ENCODE results near the gene CRTAC1. TPM values are rescaled to one million over a fixed set of nuclear protein-coding genes. Genes with fewer than 3 reads are reported as not detected.

Gene CRTAC1
- total and polyA plus RNA-seq, 10 of the 15 experiments (the other 5 are each of a cell fraction or from before 2014, with no cell fraction given), result 0.10 TPM; not detected in 9

DNA sequence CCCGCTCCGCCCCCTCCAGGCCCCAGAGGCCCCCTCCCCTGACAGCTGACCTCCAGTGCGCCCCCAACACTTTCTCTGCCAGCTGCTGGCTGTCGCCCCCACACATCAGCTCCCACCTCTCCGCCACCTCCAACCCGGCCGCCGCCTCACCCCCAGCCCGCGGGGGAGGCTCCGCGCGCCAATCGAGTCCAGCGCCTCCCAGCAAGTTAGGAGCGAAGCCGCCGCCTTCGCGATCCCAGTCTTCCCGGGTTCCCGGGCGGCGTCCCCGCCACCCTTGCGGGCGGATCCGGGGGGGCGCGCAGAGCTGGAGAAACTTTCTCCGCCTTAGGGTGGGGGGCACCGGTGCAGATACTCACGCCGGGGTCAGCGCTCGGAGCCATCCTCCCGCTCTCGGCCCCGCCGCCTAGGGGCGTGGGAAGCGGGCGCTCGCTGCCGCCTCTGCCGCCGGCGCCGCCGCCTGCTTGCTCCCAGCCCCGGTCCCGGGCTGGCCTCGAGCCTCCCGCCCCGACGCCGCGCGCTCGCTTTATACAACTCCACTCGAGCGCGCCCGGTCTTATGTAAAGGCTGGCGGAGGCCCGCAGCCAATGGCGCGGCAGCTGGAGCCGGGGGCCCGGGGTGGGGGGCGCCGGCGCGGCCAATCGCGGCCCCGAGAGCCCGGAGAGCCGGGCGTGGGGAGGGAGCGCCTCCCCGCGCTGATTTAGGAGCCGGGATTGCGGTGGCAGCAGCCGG, at the start of gene CRTAC1 (continued):
- no peak for TF ChIP-seq NFYA (IDR thresholded peaks at IDR 0.05; ENCODE audit: borderline replicate concordance, low read depth, low read length)
- TF ChIP-seq RFX5 (IDR thresholded peaks at IDR 0.05; ENCODE audit: low read depth, low read length), result no peak

DNA sequence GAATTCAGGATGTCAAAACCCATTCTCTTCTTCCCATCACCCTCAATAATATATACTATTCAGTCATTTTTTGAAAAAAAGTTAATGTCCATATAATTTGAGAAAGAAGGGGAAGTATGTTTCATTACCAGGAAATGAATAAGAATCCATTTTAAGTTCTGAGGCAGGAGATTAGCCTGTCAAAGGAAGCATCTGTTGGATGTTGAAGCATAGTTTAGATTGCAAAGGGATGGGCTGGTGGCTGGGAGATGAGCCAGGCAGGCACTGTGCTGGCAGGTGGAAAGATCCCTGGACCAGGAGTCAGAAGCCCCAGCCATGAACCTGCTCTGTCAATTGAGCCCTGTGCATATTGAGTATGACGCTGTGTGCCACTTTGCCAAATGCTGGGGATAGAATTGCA, 48.4 kb upstream of the CRTAC1 start:
- Histone ChIP-seq H3K9ac (ENCODE audit: control insufficient read depth, insufficient read depth, low read length) (no peak overlapping the region), H3K4me1 (ENCODE audit: control insufficient read depth, insufficient read depth, low read length) (no peaks in the 10 kb centered on the region), H3K27ac (ENCODE audit: control insufficient read depth, insufficient read depth) (no peak overlapping the region), H4K20me1 (ENCODE audit: control insufficient read depth, insufficient read depth) (no peaks in the 10 kb centered on the region), H2AFZ (ENCODE audit: control insufficient read depth, low read depth, low read length) (no peak overlapping the region), H3K9me3 (replicated peaks; ENCODE audit: control insufficient read depth, insufficient read depth, low read length) (no peaks in the 10 kb centered on the region), H3K4me3 (no peak overlapping the region), H3K27me3 (replicated peaks in 1 of 2; ENCODE audit: control insufficient read depth in 2 of 2, insufficient read depth in 2 of 2, low read length in 1 of 2) (no peaks in the 10 kb centered on the region), H3K4me2 (ENCODE audit: control insufficient read depth, insufficient read depth) (no peak overlapping the region), H3K79me2 (ENCODE audit: control insufficient read depth, insufficient read depth, low read length) (no peaks in the 10 kb centered on the region), H3K36me3 (ENCODE audit: control insufficient read depth in 2 of 2, insufficient read depth in 2 of 2, low read length in 1 of 2) (no peaks in the 10 kb centered on the region)
- ChIA-PET SMC1A (ENCODE audit: uncharacterized antibody, unreplicated experiment) (no interaction called here), CTCF (interaction anchor here (0.6 kb wide), 1 partner anchor 193 kb away, joined by 4 read pairs; no protein-coding TSS in a partner anchor), RAD21 (ENCODE audit: unreplicated experiment) (no interaction called here), POLR2A (no interaction called here)
- no TSS peak for BruUV-seq (replicated peaks)
- no peak for DNase-seq (ENCODE audit: low read depth, low spot score)
- FAIRE-seq, result no peak
- intact Hi-C loops (cut with micrococcal nuclease; ENCODE audit: unreplicated experiment), result no loop called here
- in situ Hi-C loops (cut with MboI), result no loop called here
- no peak for TF ChIP-seq TCF12 (IDR thresholded peaks at IDR 0.05; ENCODE audit: low read depth, low read length)
- no peak for TF ChIP-seq NBN (IDR thresholded peaks at IDR 0.05)
- 93% methylated on average over 1 of the region's 1 CpG for WGBS (ENCODE audit: insufficient coverage, insufficient replicate concordance, low lambda C conversion rate, missing lambda C conversion rate)
- no peak for ATAC-seq

DNA sequence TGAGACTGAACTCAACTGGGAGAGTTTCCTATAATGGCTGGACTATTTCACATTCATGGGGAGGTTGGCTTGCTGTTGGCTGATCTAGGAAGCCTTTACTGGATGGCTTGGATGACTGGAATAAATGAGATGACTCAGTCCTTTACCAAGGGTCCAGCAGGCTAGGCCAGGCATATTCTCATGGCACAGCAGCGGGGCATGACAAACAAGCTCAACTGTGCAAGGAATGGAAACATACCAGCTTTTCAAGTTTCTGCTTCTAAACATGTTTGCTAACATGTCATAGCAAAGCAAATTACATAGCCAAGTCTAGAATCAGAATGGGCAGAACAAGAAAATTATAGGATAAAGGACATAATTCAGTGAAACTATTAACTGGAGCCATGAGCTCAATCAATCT, 46.8 kb upstream of the CRTAC1 start:
- H4K20me1 ChIP-seq (ENCODE audit: control insufficient read depth, insufficient read depth), result no peaks in the 10 kb centered on the region
- no peaks in the 10 kb centered on the region for H3K4me1 ChIP-seq (ENCODE audit: control insufficient read depth, insufficient read depth, low read length)
- DNase-seq (ENCODE audit: low read depth, low spot score) (no peak), FAIRE-seq (no peak), ATAC-seq (no peak)
- H3K36me3 ChIP-seq (ENCODE audit: control insufficient read depth in 2 of 2, insufficient read depth in 2 of 2, low read length in 1 of 2), result no peaks in the 10 kb centered on the region
- ChIA-PET RAD21 (ENCODE audit: unreplicated experiment) (no interaction called here), CTCF (no interaction called here), SMC1A (ENCODE audit: uncharacterized antibody, unreplicated experiment) (no interaction called here), POLR2A (no interaction called here)
- no peak overlapping the region for H2AFZ ChIP-seq (ENCODE audit: control insufficient read depth, low read depth, low read length)
- H3K4me3 ChIP-seq, result no peak overlapping the region
- intact Hi-C loops (cut with micrococcal nuclease; ENCODE audit: unreplicated experiment), result no loop called here
- no peaks in the 10 kb centered on the region for H3K27me3 ChIP-seq (replicated peaks in 1 of 2; ENCODE audit: control insufficient read depth in 2 of 2, insufficient read depth in 2 of 2, low read length in 1 of 2)
- H3K9ac ChIP-seq (ENCODE audit: control insufficient read depth, insufficient read depth, low read length), result no peak overlapping the region
- in situ Hi-C loops (cut with MboI), result no loop called here
- no TSS peak for BruUV-seq (replicated peaks)
- no peak overlapping the region for H3K4me2 ChIP-seq (ENCODE audit: control insufficient read depth, insufficient read depth)
- H3K9me3 ChIP-seq (replicated peaks; ENCODE audit: control insufficient read depth, insufficient read depth, low read length), result no peaks in the 10 kb centered on the region
- H3K27ac ChIP-seq (ENCODE audit: control insufficient read depth, insufficient read depth), result no peak overlapping the region
- no peaks in the 10 kb centered on the region for H3K79me2 ChIP-seq (ENCODE audit: control insufficient read depth, insufficient read depth, low read length)
- WGBS (ENCODE audit: insufficient coverage, insufficient replicate concordance, low lambda C conversion rate, missing lambda C conversion rate), result 15% methylated on average over 1 of the region's 1 CpG
- TF ChIP-seq SUZ12 (IDR thresholded peaks at IDR 0.05; ENCODE audit: unreplicated experiment) (no peak), YY1 (IDR thresholded peaks at IDR 0.05; ENCODE audit: low read depth, low read length) (no peak), STAT3 (IDR thresholded peaks at IDR 0.05; ENCODE audit: low read depth, low read length) (no peak), NR2C1 (IDR thresholded peaks at IDR 0.05) (no peak), MXI1 (IDR thresholded peaks at IDR 0.05; ENCODE audit: low read depth, low read length) (no peak)
- TF ChIP-seq, protein P1, sequence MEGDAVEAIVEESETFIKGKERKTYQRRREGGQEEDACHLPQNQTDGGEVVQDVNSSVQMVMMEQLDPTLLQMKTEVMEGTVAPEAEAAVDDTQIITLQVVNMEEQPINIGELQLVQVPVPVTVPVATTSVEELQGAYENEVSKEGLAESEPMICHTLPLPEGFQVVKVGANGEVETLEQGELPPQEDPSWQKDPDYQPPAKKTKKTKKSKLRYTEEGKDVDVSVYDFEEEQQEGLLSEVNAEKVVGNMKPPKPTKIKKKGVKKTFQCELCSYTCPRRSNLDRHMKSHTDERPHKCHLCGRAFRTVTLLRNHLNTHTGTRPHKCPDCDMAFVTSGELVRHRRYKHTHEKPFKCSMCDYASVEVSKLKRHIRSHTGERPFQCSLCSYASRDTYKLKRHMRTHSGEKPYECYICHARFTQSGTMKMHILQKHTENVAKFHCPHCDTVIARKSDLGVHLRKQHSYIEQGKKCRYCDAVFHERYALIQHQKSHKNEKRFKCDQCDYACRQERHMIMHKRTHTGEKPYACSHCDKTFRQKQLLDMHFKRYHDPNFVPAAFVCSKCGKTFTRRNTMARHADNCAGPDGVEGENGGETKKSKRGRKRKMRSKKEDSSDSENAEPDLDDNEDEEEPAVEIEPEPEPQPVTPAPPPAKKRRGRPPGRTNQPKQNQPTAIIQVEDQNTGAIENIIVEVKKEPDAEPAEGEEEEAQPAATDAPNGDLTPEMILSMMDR (IDR thresholded peaks at IDR 0.05 in 2 of 3, conservative IDR thresholded peaks at IDR 0.05 in 1 of 3; ENCODE audit: control insufficient read depth in 2 of 3, extremely low read depth in 1 of 3, insufficient read depth in 1 of 3, low read depth in 3 of 3, low read length in 3 of 3), result no peak
- TF ChIP-seq, protein P2, sequence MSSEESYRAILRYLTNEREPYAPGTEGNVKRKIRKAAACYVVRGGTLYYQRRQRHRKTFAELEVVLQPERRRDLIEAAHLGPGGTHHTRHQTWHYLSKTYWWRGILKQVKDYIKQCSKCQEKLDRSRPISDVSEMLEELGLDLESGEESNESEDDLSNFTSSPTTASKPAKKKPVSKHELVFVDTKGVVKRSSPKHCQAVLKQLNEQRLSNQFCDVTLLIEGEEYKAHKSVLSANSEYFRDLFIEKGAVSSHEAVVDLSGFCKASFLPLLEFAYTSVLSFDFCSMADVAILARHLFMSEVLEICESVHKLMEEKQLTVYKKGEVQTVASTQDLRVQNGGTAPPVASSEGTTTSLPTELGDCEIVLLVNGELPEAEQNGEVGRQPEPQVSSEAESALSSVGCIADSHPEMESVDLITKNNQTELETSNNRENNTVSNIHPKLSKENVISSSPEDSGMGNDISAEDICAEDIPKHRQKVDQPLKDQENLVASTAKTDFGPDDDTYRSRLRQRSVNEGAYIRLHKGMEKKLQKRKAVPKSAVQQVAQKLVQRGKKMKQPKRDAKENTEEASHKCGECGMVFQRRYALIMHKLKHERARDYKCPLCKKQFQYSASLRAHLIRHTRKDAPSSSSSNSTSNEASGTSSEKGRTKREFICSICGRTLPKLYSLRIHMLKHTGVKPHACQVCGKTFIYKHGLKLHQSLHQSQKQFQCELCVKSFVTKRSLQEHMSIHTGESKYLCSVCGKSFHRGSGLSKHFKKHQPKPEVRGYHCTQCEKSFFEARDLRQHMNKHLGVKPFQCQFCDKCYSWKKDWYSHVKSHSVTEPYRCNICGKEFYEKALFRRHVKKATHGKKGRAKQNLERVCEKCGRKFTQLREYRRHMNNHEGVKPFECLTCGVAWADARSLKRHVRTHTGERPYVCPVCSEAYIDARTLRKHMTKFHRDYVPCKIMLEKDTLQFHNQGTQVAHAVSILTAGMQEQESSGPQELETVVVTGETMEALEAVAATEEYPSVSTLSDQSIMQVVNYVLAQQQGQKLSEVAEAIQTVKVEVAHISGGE (CRISPR knock-in tag; IDR thresholded peaks at IDR 0.05), result no peak

Data from GM12878 (cell line).